Left ventricle myocardium superior (tissue), 1 donor: ENCODE results near the gene SEZ6L2. TPM values are rescaled to one million over a fixed set of nuclear protein-coding genes. Genes with fewer than 3 reads are reported as not detected.
"Not testable (repeated sequence)": the region's sequence is repeated elsewhere in the genome, so short reads cannot be mapped to it uniquely, and the experiment has no call there.

ENCODE experiments used
- ATAC-seq: fragments of 200-7000 bp; cut with Tn5 transposase; one replicate; pipeline ENCODE4 v1.9.1; 2020; ENCODE audit warnings: mild to moderate bottlenecking, moderate library complexity
- DNase-seq: peaks from one replicate; pipeline ENCODE4 v3.0.0-alpha.2; 2020
- intact Hi-C: fragments of 100-400 bp; cut with micrococcal nuclease; formaldehyde crosslinking; loops from one replicate; pipeline ENCODE4 v1.11.0; 2022
- total RNA-seq: library from RNA; stranded (reverse); fragmentation: NEBNext Ultra II Directional; extraction: Animal tissue kit (Norgen Biotek cat#: 25700); gene quantifications from one replicate; pipeline ENCODE4 v1.2.1, GENCODE V29; 2021
- donor health status: DM: no; HTN: yes; CAD: no; lungs with severe emphysema.

SEZ6L2 gene
- total RNA-seq, 1 donor from 2014 or later = 0.22 TPM

- intact Hi-C loops = no loop called here
- ATAC-seq = peak; percentile 18
These were observed 12.3 kb upstream of the SEZ6L2 start for GRCh38 chr16:29911676-29912010.

GRCh38 chr16:29910819-29911675, 11.7 kb upstream of the SEZ6L2 start:
- DNase-seq (no peak), ATAC-seq (no peak)
- intact Hi-C loops = no loop called here

More at GRCh38 chr16:29911676-29912010, 12.3 kb upstream of the SEZ6L2 start:
- no peak for DNase-seq

GRCh38 chr16:29909851-29910250, 10.5 kb upstream of the SEZ6L2 start:
- DNase-seq, intact Hi-C loops, ATAC-seq: not testable (repeated sequence)

- no peak for ATAC-seq
- intact Hi-C loops = no loop called here
- no peak for DNase-seq
These were observed 10.0 kb upstream of the SEZ6L2 start for GRCh38 chr16:29909391-29909790.

GRCh38 chr16:29908719-29909220, 9.4 kb upstream of the SEZ6L2 start:
- intact Hi-C loops = no loop called here
- DNase-seq (no peak), ATAC-seq (no peak)

- no peak for ATAC-seq
- no peak for DNase-seq
- intact Hi-C loops = no loop called here
These were observed 8.6 kb upstream of the SEZ6L2 start for GRCh38 chr16:29907973-29908372.

GRCh38 chr16:29906520-29907244, 7.3 kb upstream of the SEZ6L2 start:
- DNase-seq (no peak), ATAC-seq (no peak)
- intact Hi-C loops = no loop called here

- ATAC-seq = no peak
- intact Hi-C loops = no loop called here
- no peak for DNase-seq
These were observed 6.3 kb upstream of the SEZ6L2 start for GRCh38 chr16:29905668-29906067.

- intact Hi-C loops = no loop called here
- no peak for ATAC-seq
These were observed 5.6 kb upstream of the SEZ6L2 start for GRCh38 chr16:29904947-29905346.

GRCh38 chr16:29903590-29903989, 4.2 kb upstream of the SEZ6L2 start:
- DNase-seq (no peak), ATAC-seq (no peak)
- intact Hi-C loops = no loop called here

More at GRCh38 chr16:29904947-29905346, 5.6 kb upstream of the SEZ6L2 start:
- DNase-seq = no peak

GRCh38 chr16:29901607-29901945, 2.2 kb upstream of the SEZ6L2 start:
- no peak for ATAC-seq
- intact Hi-C loops = no loop called here
- DNase-seq = no peak

GRCh38 chr16:29900888-29901606, 1.7 kb upstream of the SEZ6L2 start:
- intact Hi-C loops = no loop called here
- DNase-seq (no peak), ATAC-seq (no peak)

- DNase-seq (peak; percentile 84), ATAC-seq (peak; percentile 91)
- intact Hi-C loops = no loop called here
These were observed 945 bp upstream of the SEZ6L2 start, which contains the start of gene ASPHD1 for GRCh38 chr16:29900102-29900887. ASPHD1 (plus strand) TSS chr16:29900488; CDS start chr16:29900972, 484 bp downstream.

- DNase-seq (no peak), ATAC-seq (no peak)
- intact Hi-C loops = no loop called here
These were observed 390 bp downstream of the SEZ6L2 start for GRCh38 chr16:29898804-29899515.

- no peak for DNase-seq
- intact Hi-C loops = no loop called here
- no peak for ATAC-seq
These were observed 1.1 kb downstream of the SEZ6L2 start for GRCh38 chr16:29898135-29898803.

GRCh38 chr16:29897333-29897732, 2.0 kb downstream of the SEZ6L2 start:
- DNase-seq (no peak), ATAC-seq (no peak)
- intact Hi-C loops = no loop called here

GRCh38 chr16:29896841-29897240, 2.5 kb downstream of the SEZ6L2 start:
- no peak for DNase-seq
- intact Hi-C loops = no loop called here

GRCh38 chr16:29894352-29894751, 5.0 kb downstream of the SEZ6L2 start:
- intact Hi-C loops = no loop called here
- ATAC-seq = no peak
- DNase-seq = no peak

More at GRCh38 chr16:29896841-29897240, 2.5 kb downstream of the SEZ6L2 start:
- ATAC-seq = no peak
